Stimulated activated CD4-positive, alpha-beta T cell treated with anti-CD3 and anti-CD28 coated beads, Interleukin-2, amount 100 ng/mL, for 48 hours (primary cell): ENCODE results near the gene MXRA5.
"Not testable (repeated sequence)": the region's sequence is repeated elsewhere in the genome, so short reads cannot be mapped to it uniquely, and the experiment has no call there.

Source experiments
- DNase-seq, 2 donors: peaks; one replicate each; pipeline ENCODE4 v3.0.0-alpha.2; 2020

Gene MXRA5

DNA sequence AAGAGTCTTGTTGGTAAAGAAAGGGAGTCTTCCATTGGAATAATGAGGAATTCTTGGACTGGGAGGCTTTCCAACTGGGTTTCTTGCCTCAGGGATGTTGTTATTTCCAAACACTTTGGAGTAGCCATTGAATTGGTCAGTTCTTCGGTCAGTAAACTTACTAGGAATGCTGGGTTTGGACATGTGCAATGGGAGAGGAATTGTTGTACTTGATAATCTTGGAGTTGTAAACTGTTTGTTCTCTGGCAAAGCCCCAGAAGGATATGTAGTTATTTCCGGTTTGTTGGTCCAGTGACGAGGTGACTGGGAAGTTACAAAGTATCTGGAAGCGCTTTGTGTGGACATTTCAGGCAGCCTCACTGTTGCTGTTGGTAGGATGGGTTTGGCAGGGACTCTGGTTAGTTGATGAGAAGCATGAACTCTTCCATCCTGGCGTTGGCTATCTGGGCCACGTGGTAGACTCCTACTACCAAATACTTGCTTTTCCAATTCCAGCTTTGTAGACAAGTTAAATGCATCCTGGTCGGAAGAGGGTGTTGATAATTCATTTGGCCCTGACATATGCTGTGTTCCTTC, 25.9 kb downstream of the MXRA5 start:
- DNase-seq, result no peak

DNA sequence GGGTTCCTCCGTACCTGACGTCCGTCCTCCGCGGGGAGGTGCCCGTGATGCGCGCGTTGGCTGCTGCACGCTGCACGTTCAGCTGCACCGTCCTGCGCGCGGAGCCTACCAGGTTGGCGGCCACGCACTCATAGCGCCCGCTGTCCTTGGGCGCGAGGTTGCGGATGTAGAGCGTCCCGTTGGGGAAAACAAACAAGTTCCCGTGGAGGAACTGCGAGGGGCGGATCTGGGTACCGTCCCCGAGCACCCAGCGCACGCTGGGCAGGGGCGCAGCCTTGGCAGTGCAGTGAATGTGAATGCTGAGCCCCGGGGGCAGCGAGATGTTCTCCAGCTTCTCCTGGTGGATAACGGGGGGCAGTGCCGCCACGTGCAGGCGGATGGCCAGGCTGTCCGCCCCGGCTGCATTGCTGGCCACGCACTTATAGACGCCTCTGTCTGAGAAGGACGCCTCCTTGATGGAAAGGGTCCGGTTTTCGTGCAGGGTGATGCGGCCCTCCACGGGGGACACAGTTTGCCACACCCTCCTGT, 29.2 kb downstream of the MXRA5 start:
- no peak for DNase-seq

DNA sequence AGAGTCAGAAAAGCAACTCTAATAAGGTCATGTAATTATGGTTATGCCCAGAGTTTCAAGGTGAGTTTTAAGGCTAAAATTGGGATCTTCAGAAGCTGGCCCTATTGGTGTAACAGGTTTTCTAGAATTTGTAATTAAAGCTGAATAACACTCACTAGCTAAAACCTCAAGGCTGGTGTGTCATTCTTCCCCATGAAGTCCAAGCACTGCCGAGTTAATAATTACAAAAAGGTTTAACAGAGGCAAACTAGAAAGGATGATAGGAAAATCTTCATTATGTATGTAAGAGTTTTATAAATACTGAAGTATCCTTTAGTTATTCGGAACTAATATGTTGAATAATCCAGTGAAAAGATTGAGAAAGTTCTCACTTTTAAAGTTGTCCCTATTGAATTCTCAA, 34.3 kb downstream of the MXRA5 start:
- no peak for DNase-seq

DNA sequence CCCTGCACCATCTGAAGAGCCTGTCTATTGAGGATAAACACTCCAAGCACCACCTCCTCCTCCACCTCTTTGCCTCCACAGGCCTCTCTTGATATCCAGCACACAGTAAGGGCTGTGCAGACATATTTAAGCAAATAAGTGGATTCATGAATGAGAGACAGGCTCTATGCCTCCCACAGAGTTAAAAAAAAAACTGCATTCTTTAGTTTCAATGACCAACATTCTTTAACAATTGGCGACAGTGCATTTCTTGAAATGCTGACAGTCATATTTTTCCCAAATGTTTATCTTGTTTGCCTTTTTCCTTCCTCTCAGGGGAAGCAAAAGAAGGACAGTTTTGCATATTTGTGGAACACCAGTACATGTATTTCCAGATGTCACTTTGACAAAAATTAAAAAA, 38.6 kb downstream of the MXRA5 start:
- no peak for DNase-seq

DNA sequence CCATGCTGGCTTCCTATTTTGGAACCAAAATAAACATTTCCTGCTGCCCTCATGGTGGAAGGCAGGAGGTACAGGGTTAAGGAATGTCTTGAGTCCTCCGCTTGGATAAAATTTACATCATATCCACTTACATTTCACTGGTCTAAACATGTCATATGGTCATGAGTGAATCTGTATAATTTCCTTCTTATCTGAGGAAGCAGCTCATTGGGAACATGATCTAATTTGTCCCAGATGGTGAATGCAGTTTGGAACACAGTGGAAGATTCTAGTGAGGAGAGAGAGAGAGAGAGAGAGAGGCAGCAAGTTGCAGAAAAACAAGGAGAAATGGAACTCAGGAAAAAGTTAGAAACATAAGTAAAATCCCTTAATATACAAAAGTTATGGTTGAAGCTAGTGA, 46.8 kb downstream of the MXRA5 start:
- DNase-seq, result no peak

DNA sequence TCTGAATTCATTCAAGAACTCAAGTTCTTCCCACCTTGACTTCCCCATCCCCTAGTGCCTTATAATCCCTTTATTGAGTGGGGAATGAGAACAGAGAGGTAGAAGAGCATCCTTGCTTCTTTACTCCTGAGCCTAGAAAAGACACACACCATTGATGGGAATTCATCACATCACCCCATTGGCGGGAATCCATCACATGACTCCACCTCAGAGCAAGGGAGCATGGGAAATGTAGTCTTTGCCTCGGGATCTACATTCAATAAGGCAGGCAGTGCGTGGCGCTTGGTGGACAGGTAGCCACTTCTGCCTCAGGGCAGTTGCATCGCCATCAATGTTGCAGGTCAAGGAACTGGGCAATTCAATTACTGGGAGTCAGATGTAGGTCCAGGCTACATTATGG, 50.7 kb downstream of the MXRA5 start:
- DNase-seq, result no peak

DNA sequence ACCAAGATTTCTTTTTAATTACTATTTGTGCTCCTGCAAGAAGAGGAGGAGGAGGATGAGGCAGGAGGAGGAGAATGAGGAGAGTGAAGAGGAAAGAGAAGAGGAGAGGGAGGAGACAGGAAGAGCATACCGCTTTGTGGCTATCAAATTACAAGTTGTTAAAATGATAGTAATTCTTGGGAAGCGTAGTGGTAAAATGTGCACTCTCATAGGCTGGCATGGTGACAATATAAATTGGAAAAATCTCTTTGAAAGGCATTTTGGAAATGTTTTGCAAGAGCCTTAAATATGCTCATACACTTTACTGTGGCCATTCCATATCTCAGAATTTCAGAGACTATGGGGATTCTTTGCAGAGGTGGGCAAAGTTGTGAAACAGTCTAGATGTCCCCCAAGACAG, 53.2 kb downstream of the MXRA5 start:
- DNase-seq, result no peak

DNA sequence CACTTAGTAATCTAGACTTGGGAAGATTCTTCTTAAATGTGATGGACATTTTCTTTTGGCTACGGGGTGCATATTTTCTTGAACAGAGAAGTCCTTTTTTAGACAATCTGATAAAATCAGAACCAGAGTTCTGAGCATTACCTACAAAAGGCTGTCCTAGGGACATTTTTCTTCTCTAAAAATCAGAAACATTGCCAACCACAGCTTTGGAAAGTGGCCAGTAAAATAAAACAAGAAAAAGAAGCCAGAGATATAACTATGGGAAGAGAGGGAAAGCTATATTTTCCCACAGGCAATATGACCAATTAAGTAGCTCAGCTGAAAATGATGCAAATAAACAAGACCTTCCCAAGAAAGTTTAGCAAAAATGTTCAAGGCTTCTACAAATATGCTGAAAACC, 55.9 kb downstream of the MXRA5 start:
- no peak for DNase-seq

DNA sequence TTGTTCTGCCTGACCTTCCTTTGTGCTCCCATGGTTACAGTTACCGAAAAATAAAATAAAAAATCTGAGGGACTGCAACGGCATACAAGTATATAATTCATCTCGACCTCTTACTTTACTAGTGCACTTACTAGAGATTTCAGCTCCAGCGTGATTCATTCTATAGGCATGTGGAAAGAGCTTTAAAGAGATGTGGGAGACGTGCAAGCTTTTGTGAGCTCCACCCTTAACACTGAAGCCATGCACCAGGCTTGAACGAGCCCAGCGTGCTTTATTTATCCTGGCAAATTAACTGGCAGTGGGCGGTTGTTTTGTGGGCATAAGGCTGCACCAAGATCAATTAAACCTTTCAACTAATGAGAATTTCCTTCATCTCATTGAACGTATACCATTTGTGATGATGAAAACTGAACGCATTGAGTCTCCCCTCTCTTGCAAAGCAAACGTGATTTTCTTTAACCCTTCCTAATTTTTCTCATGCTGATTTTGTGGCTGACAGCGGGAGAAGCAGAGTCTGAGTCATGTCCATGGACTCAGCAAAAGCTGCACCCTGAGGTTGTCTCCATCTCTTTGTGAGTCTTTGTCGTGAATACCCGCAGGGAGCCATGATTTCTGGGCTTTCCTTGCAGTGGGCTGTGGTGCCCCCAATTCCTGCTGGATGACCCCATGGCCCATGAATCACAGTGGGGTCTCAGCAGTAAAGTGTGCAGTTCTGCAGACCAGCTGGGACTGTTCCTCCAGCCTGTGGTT, 60.1 kb downstream of the MXRA5 start:
- no peak for DNase-seq

DNA sequence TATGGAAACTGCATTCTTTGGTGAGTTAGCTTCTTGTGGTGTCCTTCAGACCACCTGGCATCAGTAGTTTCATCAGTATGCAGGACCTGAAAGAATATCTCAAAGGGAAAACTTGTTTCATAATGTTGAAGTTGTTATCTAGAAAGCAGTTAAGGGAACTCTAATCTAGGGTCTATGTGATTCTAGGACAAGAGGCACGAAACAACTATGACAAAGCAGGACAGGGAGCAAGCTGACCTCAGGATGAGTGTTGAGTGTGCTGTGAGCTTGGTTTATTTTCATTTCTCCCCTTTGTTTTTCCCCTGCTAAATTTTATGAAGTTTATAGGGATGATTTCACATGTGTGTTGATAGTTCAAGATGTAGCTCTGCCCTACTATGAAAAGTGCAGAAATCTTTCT, 65.7 kb downstream of the MXRA5 start:
- DNase-seq, result no peak

DNA sequence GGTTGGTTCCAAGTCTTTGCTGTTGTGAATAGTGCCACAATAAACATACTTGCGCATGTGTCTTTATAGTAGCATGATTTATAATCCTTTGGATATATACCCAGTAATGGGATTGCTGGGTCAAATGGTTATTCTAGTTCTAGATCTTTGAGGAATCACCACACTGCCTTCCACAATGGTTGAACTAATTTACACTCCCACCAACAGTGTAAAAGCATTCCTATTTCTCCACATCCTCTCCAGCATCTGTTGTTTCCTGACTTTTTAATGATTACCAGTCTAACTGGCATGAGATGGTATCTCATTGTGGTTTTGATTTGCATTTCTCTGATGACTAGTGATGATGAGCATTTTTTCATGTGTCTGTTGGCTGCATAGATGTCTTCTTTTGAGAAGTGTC, 72.8 kb downstream of the MXRA5 start:
- not testable (repeated sequence) for DNase-seq

DNA sequence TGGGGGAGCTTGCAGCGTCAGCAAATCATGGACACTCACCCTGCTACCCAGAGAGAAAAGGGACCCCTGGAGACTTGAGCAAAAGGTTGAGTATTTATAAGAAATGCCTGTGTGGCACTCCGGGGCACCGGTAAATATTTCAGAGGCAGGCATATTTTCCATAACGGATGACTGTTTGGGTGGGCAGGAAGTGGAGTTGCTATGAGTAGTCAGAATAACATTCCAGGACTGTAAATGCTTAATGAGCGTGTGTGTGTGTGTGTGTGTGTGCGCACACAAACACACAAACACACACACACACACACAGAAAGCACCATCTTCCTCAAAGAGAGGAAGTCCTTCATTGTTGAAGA, 74.6 kb downstream of the MXRA5 start:
- DNase-seq, result no peak

DNA sequence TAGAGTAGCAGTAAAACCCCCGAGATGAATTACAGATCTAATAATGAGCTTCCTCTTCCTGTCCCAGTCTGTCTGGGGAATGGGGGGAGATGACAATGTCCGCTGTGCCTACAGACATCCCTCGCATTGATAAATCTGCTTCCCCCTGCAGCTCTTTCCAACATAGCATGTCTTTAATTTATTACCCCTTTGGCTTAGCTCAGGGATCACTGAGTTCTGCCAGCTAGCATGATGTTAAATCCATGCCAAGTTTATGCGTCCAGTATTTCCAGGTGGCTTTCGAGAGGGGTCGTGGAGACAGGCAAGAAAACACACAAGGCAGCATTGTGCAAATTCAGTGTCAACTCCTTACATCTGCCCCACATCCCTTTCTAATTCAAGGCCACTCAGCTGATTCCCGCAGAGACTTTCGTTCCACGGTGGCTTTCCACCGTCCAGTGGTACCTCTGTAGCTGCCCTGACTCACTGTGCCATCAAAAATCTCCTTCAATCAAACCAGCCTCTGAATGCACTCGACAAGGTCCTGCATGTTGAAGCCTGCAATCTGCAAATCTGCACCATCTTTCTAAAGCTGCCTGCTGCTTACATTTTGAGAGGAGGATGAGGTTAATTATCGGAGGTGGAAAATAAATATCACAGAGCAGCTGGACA, 75.1 kb downstream of the MXRA5 start:
- no peak for DNase-seq

DNA sequence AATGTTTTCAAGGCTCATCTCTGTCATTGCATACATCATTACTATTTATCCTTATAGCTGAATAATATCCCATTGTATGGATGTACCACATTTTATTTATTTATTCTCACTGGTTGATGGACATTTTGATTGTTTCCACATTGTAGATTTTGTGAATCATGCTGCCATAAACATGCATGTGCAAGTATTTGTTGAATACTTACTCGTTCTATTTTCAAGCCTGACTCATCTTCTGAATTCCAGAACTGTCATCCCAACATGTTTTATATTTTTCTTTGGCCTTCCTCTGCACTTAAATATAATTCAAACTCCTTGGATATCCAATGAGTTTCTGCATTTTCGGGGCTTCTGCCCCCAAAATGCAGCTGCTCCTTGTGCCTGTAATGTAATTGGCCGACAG, 77.6 kb downstream of the MXRA5 start:
- DNase-seq, result no peak

DNA sequence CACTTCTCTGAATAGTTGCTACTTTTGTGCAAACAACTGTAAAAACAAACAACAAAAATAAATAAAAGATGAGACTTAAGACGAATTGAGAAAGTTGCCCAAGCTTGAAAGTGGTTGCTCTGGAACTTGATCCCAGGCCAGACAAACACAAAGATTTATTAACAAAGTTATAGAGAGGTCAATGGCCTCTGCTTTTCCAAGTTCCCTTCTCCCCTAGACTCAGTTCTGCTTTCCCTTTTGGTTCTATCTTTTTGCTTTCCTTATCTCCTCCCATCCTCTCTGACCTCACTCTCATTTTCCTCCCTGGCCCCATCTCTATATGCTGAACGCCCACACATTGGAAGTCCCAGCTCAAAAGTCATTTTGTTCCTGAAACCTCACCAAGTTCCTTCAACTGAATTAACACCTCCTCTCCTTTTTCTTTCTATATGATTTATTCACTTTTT, 82.7 kb downstream of the MXRA5 start:
- no peak for DNase-seq

DNA sequence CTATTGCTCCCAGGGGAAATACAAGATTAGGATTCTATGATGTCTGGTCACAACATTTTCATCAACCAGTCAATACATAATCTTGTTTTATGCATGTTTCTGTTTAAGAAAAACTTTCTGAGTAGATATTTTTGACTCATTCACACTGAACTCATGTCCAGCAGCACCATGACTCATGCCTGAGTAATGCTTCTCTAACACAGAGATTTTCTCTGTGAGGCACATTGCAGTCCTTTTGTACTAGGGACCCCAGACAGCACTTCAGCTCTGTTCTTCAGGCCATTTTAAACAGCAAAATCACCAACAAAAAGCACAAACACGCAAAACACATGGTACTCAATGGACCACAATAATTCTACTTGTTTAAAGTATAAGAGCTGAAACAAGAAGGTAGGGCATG, 83.6 kb downstream of the MXRA5 start:
- DNase-seq, result no peak
